LNCaP clone FGC (cell line): Measurements from ENCODE around the gene MIPOL1.

Source experiments
- DNase-seq: peaks from one replicate; pipeline ENCODE4 v3.0.0-alpha.2; 2011; ENCODE audit warnings: low read depth
- H3K4me3 ChIP-seq: 2 replicates; pipeline ENCODE4 v1.5.1; 2011; ENCODE audit warnings: mild to moderate bottlenecking, low read depth, low read length, control low read depth
- CTCF ChIP-seq: IDR thresholded peaks from 2 replicates; pipeline ENCODE4 v1.5.1; 2012; ENCODE audit warnings: mild to moderate bottlenecking; ENCODE audit not compliant: control insufficient read depth, insufficient read depth; ENCODE audit errors: extremely low read depth

MIPOL1 gene

GRCh38 chr14:37591941-37592481 is 394.3 kb downstream of the MIPOL1 start:
- peak overlapping the region; percentile 69 for H3K4me3 ChIP-seq

GRCh38 chr14:37592482-37593408 is 395.0 kb downstream of the MIPOL1 start:
- no peak for DNase-seq
- peak overlapping the region; percentile 69 for H3K4me3 ChIP-seq
- TF ChIP-seq CTCF, result no peak

More at GRCh38 chr14:37591941-37592481, 394.3 kb downstream of the MIPOL1 start:
- TF ChIP-seq CTCF, result no peak
- no peak for DNase-seq

- DNase-seq, result no peak
- H3K4me3 ChIP-seq, result peak overlapping the region; percentile 69
- TF ChIP-seq CTCF, result no peak
These were observed 395.9 kb downstream of the MIPOL1 start for GRCh38 chr14:37593511-37594237.

GRCh38 chr14:37594238-37594970 is 396.7 kb downstream of the MIPOL1 start:
- peak; percentile 60 for TF ChIP-seq CTCF
- H3K4me3 ChIP-seq, result peak overlapping the region; percentile 69
- peak; percentile 87 for DNase-seq

GRCh38 chr14:37594971-37595808 is 397.5 kb downstream of the MIPOL1 start, which contains the start of the genes FOXA1 and TTC6:
FOXA1 (minus strand) TSS chr14:37595249; CDS start chr14:37594972, 277 bp downstream.
TTC6 (plus strand) TSS chr14:37595629; CDS start chr14:37622065, 26,436 bp downstream.
- H3K4me3 ChIP-seq, result peak within 1 kb of the TSS; percentile 69
- no peak for DNase-seq
- no peak for TF ChIP-seq CTCF
